ENCODE measurements around the gene PI4KB.

Gene PI4KB

GRCh38 chr1:151311011-151311410 lies 16.2 kb downstream of the PI4KB start:
- no peak for DNase-seq

- DNase-seq: no peak
Observed at GRCh38 chr1:151309811-151310323, 17.3 kb downstream of the PI4KB start.

GRCh38 chr1:151294742-151295462 lies 32.3 kb downstream of the PI4KB start:
- no peak for DNase-seq

GRCh38 chr1:151293093-151293492 lies 34.1 kb downstream of the PI4KB start:
- DNase-seq: no peak

- no peak for DNase-seq
Observed at GRCh38 chr1:151292207-151293030, 34.8 kb downstream of the PI4KB start.

- no peak for DNase-seq
Observed at GRCh38 chr1:151290709-151291303, 36.4 kb downstream of the PI4KB start.

- DNase-seq: no peak
Observed at GRCh38 chr1:151289991-151290708, 37.1 kb downstream of the PI4KB start.

- no peak for DNase-seq
Observed at GRCh38 chr1:151289080-151289935, 37.9 kb downstream of the PI4KB start.

- no peak for DNase-seq
Observed at GRCh38 chr1:151288502-151288901, 38.7 kb downstream of the PI4KB start.

- DNase-seq: no peak
Observed at GRCh38 chr1:151287767-151288500, 39.3 kb downstream of the PI4KB start.

- no peak for DNase-seq
Observed at GRCh38 chr1:151287341-151287699, 39.9 kb downstream of the PI4KB start.

- DNase-seq: no peak
Observed at GRCh38 chr1:151286619-151287340, 40.4 kb downstream of the PI4KB start.

- no peak for DNase-seq
Observed at GRCh38 chr1:151284013-151284577, 43.1 kb downstream of the PI4KB start.

- DNase-seq: peak in 1 of 2 experiments; percentile 55
Observed at GRCh38 chr1:151282883-151283725, 44.1 kb downstream of the PI4KB start.

- DNase-seq: peak; percentile 100
Observed at GRCh38 chr1:151281969-151282882, 45.0 kb downstream of the PI4KB start, which contains the start of gene ZNF687. TSS of gene ZNF687 (plus strand) at chr1:151282299. CDS start at chr1:151286292, 3,993 bp downstream.

- peak; percentile 100 for DNase-seq
Observed at GRCh38 chr1:151281225-151281968, 45.8 kb downstream of the PI4KB start.

GRCh38 chr1:151277249-151277648 lies 50.0 kb downstream of the PI4KB start:
- DNase-seq: no peak

Data from SHP77 (cell line).